Measurements from ENCODE around the gene CNTFR. TPM values are rescaled to one million over a fixed set of nuclear protein-coding genes. Genes with fewer than 3 reads are reported as not detected.
A peak's percentile ranks its signal among the peaks of the same experiment; 100 is the strongest.

The CNTFR gene
- total and polyA plus RNA-seq, 10 of the 15 experiments (the other 5 are each of a cell fraction or from before 2014, with no cell fraction given) = not detected

DNA sequence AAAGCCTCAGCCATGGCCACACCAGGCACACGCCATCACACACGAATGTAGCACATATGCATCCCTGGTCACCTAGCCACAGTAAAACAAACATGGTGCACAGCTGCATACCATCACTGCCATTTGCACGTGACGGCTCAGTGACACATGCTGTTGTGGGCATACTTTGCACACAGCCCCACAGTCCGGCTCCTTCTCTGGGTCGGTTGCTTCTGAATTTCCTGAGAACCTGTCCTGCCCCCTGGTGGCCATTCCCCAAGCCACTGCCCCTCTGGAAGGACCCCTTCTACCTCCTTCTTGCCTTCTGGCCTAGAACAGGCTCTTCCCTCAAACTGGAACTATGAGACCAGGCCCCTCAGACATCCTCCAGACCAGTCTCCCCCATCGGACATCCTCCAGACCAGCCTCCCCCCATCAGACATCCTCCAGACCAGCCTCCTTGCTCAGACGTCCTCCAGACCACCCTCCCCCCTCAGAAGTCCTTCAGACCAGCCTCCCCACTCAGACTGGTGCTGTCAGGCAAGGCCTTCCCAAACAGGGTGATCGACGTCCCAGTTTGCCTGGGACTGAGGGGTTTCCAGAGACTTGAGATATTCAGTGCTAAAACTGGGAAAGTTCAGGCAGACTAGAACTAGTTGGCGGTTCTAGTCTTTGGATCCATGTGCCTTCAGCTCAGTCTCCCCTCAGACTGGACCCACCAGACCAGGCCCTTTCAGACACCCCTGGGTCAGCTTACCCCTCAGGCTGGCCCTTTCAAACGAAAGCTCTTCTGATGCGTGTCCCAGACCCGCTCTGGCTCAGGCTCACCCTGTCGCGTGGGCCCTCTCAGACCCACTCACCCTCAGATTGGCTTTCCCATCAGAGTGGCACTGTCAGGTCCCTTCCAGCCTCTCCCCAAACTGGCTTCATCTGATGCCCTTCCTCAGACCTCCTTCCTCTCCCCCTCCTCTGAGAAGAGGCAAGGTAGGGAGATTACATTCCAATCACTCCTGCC, 42.4 kb downstream of the CNTFR start (continued):
- TF ChIP-seq, protein P1, sequence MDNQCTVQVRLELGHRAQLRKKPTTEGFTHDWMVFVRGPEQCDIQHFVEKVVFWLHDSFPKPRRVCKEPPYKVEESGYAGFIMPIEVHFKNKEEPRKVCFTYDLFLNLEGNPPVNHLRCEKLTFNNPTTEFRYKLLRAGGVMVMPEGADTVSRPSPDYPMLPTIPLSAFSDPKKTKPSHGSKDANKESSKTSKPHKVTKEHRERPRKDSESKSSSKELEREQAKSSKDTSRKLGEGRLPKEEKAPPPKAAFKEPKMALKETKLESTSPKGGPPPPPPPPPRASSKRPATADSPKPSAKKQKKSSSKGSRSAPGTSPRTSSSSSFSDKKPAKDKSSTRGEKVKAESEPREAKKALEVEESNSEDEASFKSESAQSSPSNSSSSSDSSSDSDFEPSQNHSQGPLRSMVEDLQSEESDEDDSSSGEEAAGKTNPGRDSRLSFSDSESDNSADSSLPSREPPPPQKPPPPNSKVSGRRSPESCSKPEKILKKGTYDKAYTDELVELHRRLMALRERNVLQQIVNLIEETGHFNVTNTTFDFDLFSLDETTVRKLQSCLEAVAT (IDR thresholded peaks at IDR 0.05) = no peak
- TF ChIP-seq TCF12 (IDR thresholded peaks at IDR 0.05; ENCODE audit: low read depth, low read length) (0 out of 2 replicates have a peak, but pooled peaks have one; percentile 62), IRF4 (IDR thresholded peaks at IDR 0.05; ENCODE audit: low read depth, low read length) (no peak), NFXL1 (IDR thresholded peaks at IDR 0.05; ENCODE audit: borderline replicate concordance) (no peak), RAD21 (IDR thresholded peaks at IDR 0.05; ENCODE audit: insufficient read depth, low read depth, low read length) (peak; percentile 36), EED (IDR thresholded peaks at IDR 0.05; ENCODE audit: low read depth) (no peak), IKZF1 (conservative IDR thresholded peaks at IDR 0.05) (no peak), BHLHE40 (IDR thresholded peaks at IDR 0.05; ENCODE audit: borderline replicate concordance in 1 of 2, low read depth in 2 of 2, low read length in 1 of 2) (peak in 1 of 2 experiments; percentile 54; a peak in 2 of 4 replicates), SMAD1 (IDR thresholded peaks at IDR 0.05; ENCODE audit: low read depth, partially characterized antibody) (no peak), PML (IDR thresholded peaks at IDR 0.05; ENCODE audit: low read length) (no peak), SUPT20H (IDR thresholded peaks at IDR 0.05; ENCODE audit: borderline replicate concordance, control insufficient read depth, low read depth, low read length) (no peak), KAT2A (conservative IDR thresholded peaks at IDR 0.05; ENCODE audit: control insufficient read depth, low read depth, low read length) (no peak)
- TF ChIP-seq, protein P2, sequence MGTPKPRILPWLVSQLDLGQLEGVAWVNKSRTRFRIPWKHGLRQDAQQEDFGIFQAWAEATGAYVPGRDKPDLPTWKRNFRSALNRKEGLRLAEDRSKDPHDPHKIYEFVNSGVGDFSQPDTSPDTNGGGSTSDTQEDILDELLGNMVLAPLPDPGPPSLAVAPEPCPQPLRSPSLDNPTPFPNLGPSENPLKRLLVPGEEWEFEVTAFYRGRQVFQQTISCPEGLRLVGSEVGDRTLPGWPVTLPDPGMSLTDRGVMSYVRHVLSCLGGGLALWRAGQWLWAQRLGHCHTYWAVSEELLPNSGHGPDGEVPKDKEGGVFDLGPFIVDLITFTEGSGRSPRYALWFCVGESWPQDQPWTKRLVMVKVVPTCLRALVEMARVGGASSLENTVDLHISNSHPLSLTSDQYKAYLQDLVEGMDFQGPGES (IDR thresholded peaks at IDR 0.05) = no peak
- TF ChIP-seq, protein P3, sequence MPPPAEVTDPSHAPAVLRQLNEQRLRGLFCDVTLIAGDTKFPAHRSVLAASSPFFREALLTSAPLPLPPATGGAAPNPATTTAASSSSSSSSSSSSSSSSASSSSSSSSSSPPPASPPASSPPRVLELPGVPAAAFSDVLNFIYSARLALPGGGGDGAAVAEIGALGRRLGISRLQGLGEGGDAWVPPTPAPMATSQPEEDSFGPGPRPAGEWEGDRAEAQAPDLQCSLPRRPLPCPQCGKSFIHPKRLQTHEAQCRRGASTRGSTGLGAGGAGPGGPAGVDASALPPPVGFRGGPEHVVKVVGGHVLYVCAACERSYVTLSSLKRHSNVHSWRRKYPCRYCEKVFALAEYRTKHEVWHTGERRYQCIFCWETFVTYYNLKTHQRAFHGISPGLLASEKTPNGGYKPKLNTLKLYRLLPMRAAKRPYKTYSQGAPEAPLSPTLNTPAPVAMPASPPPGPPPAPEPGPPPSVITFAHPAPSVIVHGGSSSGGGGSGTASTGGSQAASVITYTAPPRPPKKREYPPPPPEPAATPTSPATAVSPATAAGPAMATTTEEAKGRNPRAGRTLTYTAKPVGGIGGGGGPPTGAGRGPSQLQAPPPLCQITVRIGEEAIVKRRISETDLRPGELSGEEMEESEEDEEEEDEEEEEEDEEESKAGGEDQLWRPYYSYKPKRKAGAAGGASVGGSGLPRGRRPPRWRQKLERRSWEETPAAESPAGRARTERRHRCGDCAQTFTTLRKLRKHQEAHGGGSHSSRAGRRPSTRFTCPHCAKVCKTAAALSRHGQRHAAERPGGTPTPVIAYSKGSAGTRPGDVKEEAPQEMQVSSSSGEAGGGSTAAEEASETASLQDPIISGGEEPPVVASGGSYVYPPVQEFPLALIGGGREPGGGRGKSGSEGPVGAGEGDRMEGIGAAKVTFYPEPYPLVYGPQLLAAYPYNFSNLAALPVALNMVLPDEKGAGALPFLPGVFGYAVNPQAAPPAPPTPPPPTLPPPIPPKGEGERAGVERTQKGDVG (CRISPR knock-in tag; IDR thresholded peaks at IDR 0.05) = no peak
- TF ChIP-seq, protein P4, sequence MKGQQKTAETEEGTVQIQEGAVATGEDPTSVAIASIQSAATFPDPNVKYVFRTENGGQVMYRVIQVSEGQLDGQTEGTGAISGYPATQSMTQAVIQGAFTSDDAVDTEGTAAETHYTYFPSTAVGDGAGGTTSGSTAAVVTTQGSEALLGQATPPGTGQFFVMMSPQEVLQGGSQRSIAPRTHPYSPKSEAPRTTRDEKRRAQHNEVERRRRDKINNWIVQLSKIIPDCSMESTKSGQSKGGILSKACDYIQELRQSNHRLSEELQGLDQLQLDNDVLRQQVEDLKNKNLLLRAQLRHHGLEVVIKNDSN (IDR thresholded peaks at IDR 0.05; ENCODE audit: borderline replicate concordance, extremely low read length, insufficient read depth, low read depth, low read length) = peak; percentile 5
- TF ChIP-seq, protein P5, sequence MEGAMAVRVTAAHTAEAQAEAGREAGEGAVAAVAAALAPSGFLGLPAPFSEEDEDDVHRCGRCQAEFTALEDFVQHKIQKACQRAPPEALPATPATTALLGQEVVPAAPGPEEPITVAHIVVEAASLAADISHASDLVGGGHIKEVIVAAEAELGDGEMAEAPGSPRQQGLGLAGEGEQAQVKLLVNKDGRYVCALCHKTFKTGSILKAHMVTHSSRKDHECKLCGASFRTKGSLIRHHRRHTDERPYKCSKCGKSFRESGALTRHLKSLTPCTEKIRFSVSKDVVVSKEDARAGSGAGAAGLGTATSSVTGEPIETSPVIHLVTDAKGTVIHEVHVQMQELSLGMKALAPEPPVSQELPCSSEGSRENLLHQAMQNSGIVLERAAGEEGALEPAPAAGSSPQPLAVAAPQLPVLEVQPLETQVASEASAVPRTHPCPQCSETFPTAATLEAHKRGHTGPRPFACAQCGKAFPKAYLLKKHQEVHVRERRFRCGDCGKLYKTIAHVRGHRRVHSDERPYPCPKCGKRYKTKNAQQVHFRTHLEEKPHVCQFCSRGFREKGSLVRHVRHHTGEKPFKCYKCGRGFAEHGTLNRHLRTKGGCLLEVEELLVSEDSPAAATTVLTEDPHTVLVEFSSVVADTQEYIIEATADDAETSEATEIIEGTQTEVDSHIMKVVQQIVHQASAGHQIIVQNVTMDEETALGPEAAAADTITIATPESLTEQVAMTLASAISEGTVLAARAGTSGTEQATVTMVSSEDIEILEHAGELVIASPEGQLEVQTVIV (IDR thresholded peaks at IDR 0.05; ENCODE audit: borderline replicate concordance, partially characterized antibody) = no peak
- TF ChIP-seq, protein P6, sequence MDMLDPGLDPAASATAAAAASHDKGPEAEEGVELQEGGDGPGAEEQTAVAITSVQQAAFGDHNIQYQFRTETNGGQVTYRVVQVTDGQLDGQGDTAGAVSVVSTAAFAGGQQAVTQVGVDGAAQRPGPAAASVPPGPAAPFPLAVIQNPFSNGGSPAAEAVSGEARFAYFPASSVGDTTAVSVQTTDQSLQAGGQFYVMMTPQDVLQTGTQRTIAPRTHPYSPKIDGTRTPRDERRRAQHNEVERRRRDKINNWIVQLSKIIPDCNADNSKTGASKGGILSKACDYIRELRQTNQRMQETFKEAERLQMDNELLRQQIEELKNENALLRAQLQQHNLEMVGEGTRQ (IDR thresholded peaks at IDR 0.05; ENCODE audit: borderline replicate concordance, low read depth, low read length) = no peak
